NCI-H2227 (cell line): ENCODE data around the gene DLX2.
A peak's percentile ranks its signal among the peaks of the same experiment; 100 is the strongest.

Experiments
- DNase-seq: peaks from one replicate; lab custom pipeline; 2025; ENCODE audit not compliant: unreplicated experiment; lab: John Stamatoyannopoulos, UW

The DLX2 gene

GRCh38 chr2:172107690-172108586, 5.2 kb upstream of the DLX2 start:
- DNase-seq: no peak

GRCh38 chr2:172106108-172106961, 3.6 kb upstream of the DLX2 start:
- no peak for DNase-seq

- DNase-seq: no peak
These were observed 2.9 kb upstream of the DLX2 start for GRCh38 chr2:172105471-172106107.

- peak; percentile 95 for DNase-seq
These were observed 972 bp upstream of the DLX2 start for GRCh38 chr2:172103471-172104272.

GRCh38 chr2:172101821-172102390, 794 bp downstream of the DLX2 start:
- DNase-seq: no peak

- no peak for DNase-seq
These were observed 1.5 kb downstream of the DLX2 start for GRCh38 chr2:172100935-172101820.

GRCh38 chr2:172100080-172100934, 2.4 kb downstream of the DLX2 start:
- no peak for DNase-seq

- no peak for DNase-seq
These were observed 3.1 kb downstream of the DLX2 start for GRCh38 chr2:172099472-172100079.

- no peak for DNase-seq
These were observed 3.8 kb downstream of the DLX2 start for GRCh38 chr2:172098650-172099471.

- DNase-seq: no peak
These were observed 4.4 kb downstream of the DLX2 start for GRCh38 chr2:172098287-172098649.

GRCh38 chr2:172097557-172098131, 5.1 kb downstream of the DLX2 start:
- DNase-seq: no peak

GRCh38 chr2:172096626-172097547, 5.8 kb downstream of the DLX2 start:
- DNase-seq: peak; percentile 91

- no peak for DNase-seq
These were observed 6.6 kb downstream of the DLX2 start for GRCh38 chr2:172095905-172096625.

- DNase-seq: peak; percentile 90
These were observed 7.4 kb downstream of the DLX2 start for GRCh38 chr2:172095146-172095904.
